ENCODE data around the gene UBL3.

The UBL3 gene

DNA sequence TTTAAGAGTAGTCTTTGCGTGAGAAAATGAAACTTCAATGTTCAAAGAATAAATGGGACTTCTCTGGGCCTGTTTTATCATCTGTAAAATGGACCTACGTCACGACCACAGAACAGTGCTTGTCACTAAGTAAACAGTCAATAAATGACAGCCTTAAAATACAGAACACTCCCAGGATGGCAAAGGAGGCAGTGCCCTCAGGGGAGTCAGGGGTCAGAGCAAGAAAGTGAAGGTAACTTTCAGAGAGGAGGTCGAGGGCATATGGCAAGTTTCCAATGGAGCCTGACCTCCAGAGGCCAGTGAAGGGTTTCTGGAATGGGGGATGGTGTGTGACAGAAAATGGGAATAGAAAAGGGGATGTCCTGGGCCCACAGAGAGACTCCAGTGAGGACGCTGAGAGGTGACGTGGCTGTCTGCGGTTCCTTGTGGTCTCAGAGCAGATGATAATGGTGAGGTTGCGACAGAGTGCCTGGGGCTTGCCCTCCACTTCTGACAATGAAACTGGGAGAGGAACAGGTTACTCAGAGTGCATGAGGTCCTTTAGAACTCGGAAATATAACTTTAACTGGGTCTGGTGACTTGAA lies 91.8 kb downstream of the UBL3 start:
- CTCF ChIA-PET = interaction anchor here (1.4 to 3.3 kb wide), 5 partner anchors 11 to 357 kb away, joined by 3 to 17 read pairs (median 9); no protein-coding TSS in a partner anchor
- TF ChIP-seq, protein P1, sequence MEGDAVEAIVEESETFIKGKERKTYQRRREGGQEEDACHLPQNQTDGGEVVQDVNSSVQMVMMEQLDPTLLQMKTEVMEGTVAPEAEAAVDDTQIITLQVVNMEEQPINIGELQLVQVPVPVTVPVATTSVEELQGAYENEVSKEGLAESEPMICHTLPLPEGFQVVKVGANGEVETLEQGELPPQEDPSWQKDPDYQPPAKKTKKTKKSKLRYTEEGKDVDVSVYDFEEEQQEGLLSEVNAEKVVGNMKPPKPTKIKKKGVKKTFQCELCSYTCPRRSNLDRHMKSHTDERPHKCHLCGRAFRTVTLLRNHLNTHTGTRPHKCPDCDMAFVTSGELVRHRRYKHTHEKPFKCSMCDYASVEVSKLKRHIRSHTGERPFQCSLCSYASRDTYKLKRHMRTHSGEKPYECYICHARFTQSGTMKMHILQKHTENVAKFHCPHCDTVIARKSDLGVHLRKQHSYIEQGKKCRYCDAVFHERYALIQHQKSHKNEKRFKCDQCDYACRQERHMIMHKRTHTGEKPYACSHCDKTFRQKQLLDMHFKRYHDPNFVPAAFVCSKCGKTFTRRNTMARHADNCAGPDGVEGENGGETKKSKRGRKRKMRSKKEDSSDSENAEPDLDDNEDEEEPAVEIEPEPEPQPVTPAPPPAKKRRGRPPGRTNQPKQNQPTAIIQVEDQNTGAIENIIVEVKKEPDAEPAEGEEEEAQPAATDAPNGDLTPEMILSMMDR (IDR thresholded peaks at IDR 0.05; ENCODE audit: insufficient read depth, low read length, missing control alignments) = no peak

DNA sequence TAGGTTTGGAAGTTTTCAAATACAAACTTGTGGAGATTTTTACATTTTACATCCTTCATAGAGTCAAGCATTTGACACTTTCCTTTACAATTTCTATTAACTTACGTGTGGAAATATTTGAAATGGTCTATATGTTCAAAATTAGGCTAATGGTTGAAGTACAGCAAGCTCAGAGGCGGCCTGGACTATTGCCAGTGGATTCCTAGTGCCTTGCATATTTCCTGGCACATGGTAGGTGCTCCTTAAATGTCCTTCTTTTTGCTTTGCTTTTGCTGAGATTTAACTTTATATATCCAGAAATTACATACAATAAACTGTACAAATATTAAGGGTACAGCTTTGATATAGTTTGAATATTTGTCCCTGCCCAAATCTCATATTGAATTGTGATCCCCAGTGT lies 93.9 kb downstream of the UBL3 start:
- DNase-seq (ENCODE audit: low read depth, low spot score) = no peak
- POLR2A ChIA-PET = no interaction called here
- CTCF ChIA-PET = interaction anchor here (1.2 to 2.6 kb wide), 3 partner anchors 14 to 359 kb away, joined by 3 to 13 read pairs (median 9); no protein-coding TSS in a partner anchor
- H3K4me3 ChIP-seq (ENCODE audit: low read depth, low read length) = no peak overlapping the region
- TF ChIP-seq, protein P1 (IDR thresholded peaks at IDR 0.05; ENCODE audit: insufficient read depth, low read length, missing control alignments) = no peak

More for the DNA sequence above, 91.8 kb downstream of the UBL3 start:
- no peak for DNase-seq (ENCODE audit: low read depth, low spot score)
- H3K4me3 ChIP-seq (ENCODE audit: low read depth, low read length) = no peak overlapping the region
- POLR2A ChIA-PET = no interaction called here

DNA sequence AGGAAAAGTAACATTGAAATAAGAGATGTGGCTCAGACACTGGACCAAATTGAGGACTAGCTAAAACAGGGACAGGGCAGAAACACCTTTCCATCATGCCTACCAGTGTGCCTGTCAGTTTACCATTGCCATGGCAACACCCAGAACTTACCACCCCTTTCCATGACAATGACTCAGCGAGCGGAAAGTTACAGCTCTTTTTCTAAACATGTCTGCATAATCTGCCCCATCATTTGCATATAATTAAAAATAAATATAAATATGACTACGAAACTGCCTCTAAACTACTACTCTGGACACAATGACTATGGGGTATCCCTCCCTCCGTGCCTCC lies 96.0 kb downstream of the UBL3 start:
- H3K4me3 ChIP-seq (ENCODE audit: low read depth, low read length) = no peak overlapping the region
- TF ChIP-seq, protein P1 (IDR thresholded peaks at IDR 0.05; ENCODE audit: insufficient read depth, low read length, missing control alignments) = no peak
- CTCF ChIA-PET = interaction anchor here (0.9 to 3.9 kb wide), 5 partner anchors 8 to 359 kb away, joined by 3 to 21 read pairs (median 4); no protein-coding TSS in a partner anchor
- DNase-seq (ENCODE audit: low read depth, low spot score) = no peak
- POLR2A ChIA-PET = no interaction called here

DNA sequence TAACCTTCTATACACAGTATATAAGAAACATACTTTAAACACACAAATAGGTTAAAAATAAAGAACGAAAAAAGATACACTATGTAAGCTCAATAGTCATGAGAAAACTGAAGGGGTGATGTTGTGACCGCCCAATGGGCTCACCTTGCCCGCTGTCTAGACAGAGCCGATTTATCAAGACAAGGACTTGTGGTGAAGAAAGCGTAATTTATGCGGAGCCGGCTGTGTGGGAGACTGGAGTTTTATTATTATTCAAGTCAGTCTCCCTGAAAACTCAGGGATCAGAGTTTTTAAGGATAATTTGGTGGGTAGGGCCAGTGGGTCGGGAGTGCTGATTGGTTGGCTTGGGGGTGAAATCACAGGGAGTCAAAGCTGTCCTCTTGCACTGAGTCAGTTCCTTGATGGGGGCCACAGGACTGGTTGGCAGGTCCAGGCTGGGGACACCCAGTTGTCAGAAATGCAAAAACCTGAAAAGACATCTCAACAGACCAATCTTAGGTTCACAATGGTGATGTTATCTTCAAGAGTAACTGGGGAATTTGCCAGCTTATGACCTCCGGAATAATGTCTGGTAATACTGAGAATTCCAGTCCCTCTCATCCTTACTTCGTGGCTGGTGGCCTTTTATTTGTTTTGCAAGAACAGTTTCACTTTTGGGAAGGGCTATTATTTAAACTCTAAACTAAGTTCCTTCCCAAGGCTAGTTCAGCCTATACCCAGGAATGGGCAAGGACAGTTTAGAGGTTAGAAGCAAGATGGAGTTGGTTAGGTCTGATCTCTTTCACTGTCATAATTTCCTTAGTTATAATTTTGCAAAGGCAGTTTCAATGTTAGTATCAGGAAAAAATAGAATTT lies 96.6 kb downstream of the UBL3 start:
- H3K4me3 ChIP-seq (ENCODE audit: low read depth, low read length) = no peak overlapping the region
- ChIA-PET POLR2A (no interaction called here), CTCF (interaction anchor here (0.9 to 3.9 kb wide), 6 partner anchors 9 to 359 kb away, joined by 3 to 21 read pairs (median 4); no protein-coding TSS in a partner anchor)
- TF ChIP-seq, protein P1 (IDR thresholded peaks at IDR 0.05; ENCODE audit: insufficient read depth, low read length, missing control alignments) = no peak
- no peak for DNase-seq (ENCODE audit: low read depth, low spot score)

DNA sequence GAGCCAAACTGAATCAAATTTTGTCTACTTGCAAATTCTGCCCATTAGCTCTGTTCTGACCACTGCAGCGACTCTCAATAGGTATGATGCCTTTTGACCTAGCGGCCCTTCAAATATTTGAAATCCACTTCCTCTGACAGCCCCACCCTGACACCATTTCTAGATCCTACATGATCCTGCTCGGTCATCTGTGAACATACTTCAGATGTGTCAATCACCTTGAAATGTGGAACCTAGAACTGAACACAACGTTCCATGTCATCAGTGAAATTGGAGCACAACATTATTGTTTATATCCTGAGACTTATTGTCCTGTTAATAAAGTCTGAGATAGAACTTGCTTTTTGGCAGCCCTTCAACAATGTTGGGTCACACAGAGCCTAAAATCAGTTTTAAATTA lies 98.2 kb downstream of the UBL3 start:
- ChIA-PET POLR2A (no interaction called here), CTCF (interaction anchor here (1.3 to 3.9 kb wide), 5 partner anchors 9 to 361 kb away, joined by 3 to 21 read pairs (median 5); no protein-coding TSS in a partner anchor)
- DNase-seq (ENCODE audit: low read depth, low spot score) = no peak
- TF ChIP-seq, protein P1 (IDR thresholded peaks at IDR 0.05; ENCODE audit: insufficient read depth, low read length, missing control alignments) = no peak
- no peak overlapping the region for H3K4me3 ChIP-seq (ENCODE audit: low read depth, low read length)

DNA sequence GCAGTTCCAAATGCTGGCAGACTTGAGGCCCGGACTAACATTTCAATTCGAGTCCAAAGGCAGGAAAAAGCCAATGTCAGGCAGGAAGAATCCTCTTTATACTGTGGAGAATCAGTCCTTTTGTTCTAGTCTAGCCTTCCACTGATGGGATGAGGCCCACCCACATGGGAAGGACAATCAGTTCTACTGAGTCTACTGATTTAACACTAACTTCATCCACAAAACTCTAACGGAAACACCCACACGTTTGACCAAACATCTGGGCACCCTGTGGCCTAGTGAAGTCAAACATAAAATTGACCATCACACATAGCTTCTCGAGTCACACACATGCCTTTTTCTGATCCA lies 100.3 kb downstream of the UBL3 start:
- ChIA-PET CTCF (interaction anchor here (1.4 to 3.7 kb wide), 2 partner anchors 20 to 243 kb away, joined by 4 to 11 read pairs; no protein-coding TSS in a partner anchor), POLR2A (no interaction called here)
- TF ChIP-seq, protein P1 (IDR thresholded peaks at IDR 0.05; ENCODE audit: insufficient read depth, low read length, missing control alignments) = no peak
- no peak for DNase-seq (ENCODE audit: low read depth, low spot score)
- no peak overlapping the region for H3K4me3 ChIP-seq (ENCODE audit: low read depth, low read length)
